ENCODE data around the gene PDE4B.
A peak's percentile ranks its signal among the peaks of the same experiment; 100 is the strongest.
"Not testable (repeated sequence)": the region's sequence is repeated elsewhere in the genome, so short reads cannot be mapped to it uniquely, and the experiment has no call there.

Gene PDE4B

GRCh38 chr1:65953170-65953569 lies 160.5 kb downstream of the PDE4B start:
- no peak for DNase-seq (ENCODE audit: low spot score)

- DNase-seq (ENCODE audit: low spot score), result no peak
Measured at GRCh38 chr1:65955071-65955470, 162.4 kb downstream of the PDE4B start.

DNA sequence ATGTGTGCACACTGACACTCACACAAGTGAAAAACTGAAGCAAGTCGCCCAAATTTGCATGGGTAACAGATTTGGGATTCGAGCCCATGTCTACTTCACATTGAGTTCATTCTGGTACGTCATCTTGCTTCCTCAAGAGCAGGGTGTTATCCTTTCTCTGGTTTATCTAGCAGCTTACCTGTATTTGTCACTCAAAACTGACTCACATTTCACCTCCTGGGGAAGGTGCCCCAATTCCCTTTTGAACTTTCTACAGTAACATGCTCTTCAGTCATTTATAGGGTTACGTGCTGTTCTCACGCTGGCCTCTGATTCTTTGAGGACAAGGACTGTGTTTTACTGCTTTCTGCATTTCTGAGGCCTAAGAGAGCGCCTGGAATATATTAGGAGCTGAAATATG lies 162.8 kb downstream of the PDE4B start:
- DNase-seq (ENCODE audit: low spot score), result no peak

- peak; percentile 70 for DNase-seq (ENCODE audit: low spot score)
Measured at GRCh38 chr1:65958561-65959350, 166.1 kb downstream of the PDE4B start.

- no peak for DNase-seq (ENCODE audit: low spot score)
Measured at GRCh38 chr1:65959896-65960567, 167.3 kb downstream of the PDE4B start.

DNA sequence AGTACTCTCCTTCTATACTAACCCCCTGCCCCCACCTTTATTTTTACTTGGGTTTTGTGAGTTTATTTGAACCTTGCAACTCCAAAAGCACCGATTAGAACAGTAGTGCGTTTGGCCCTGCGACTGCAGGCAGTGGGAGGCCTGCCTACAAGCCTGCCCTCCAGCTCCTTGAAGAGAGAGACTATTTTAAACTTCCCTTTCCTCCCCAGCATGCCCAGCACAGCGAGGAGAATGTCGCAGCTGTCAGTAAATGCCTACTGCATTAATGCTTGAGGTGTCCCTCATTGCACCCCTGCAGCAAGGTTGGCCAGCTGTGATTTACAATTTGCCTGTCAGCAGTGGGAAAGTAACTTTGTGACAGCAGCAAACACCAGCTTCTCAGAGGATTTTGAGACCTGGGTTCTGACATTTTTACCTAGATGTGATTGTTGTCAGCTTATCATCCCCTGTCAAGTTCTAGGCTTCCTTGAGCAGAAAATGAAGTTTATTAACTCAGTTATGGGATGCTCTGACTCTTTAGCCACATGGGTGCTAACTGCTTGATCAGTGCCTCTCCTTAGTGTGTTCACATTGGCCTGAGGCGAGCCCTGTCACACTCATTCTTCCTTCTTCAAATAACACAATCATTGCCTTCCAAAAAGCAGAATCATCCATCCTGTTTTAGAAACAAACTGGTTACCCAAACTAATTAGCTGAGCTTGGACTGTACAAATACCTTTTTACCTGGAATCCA lies 170.6 kb downstream of the PDE4B start:
- no peak for DNase-seq (ENCODE audit: low spot score)

DNA sequence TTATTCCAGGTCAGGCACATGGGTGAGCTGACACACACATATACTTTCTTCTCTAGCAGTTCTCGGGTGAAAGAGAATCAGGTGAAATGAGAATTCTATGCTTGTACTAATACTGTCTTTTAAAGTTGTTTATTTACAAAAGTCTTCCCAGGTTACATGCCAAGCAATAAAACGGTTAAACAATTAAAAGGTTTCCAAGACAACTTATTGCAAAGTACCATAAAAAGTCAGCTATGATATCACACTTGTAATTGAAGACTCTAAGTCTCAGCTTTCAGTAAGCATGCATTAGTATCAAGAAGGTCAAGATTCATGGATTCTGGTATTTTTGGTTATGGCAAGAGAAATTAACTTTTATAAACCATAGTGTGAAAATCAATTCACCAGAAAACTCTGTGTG lies 171.4 kb downstream of the PDE4B start:
- DNase-seq (ENCODE audit: low spot score), result no peak

DNA sequence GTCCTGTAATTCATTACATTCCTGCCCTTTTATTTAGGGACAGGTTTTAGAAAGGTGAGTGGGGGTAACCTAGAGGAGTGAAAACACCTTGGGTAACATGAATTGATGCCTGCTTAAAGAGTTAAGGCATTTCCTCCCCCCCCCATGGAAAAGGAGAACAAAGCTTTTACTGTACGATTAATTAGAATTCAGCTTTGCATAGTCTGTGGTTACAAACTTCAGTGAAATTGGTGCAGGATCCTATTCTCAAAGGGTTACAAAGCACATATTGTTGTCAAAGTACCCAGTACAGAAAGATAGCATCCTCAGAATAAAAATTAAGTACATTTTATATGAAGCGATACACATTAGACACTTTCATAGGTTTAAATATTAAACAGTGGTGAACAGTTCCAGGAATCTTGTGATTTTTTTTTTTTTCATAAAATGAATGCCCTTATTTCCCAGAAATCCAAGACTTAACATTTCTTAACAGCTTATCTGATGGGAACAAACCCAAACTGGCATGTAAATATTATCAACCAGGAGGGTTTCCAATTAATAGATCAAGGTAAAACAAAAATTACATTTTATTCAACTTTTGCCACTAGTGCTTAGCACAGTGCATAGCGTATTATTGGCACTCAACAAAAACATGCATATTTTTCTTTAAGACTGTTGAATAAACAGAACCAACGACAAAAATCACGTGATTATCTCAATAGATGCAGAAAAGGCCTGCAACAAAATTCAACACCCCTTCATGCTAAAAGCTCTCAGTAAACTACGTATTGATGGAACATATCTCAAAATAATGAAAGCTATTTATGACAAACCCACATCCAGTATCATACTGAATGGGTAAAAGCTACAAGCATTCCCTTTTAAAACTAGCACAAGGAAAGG lies 172.7 kb downstream of the PDE4B start:
- no peak for DNase-seq (ENCODE audit: low spot score)

DNA sequence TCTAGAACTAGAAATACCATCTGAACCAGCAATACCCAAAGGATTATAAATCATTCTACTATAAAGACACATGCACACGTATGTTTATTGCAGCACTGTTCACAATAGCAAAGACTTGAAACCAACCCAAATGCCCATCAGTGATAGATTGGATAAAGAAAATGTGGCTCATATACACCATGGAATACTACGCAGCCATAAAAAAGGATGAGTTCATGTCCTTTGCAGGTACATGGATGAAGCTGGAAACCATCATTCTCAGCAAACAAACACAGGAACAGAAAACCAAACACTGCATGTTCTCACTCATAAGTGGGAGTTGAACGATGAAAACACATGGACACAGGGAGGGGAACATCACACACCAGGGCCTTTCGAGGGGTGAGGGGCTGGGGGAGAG lies 174.8 kb downstream of the PDE4B start:
- DNase-seq (ENCODE audit: low spot score), result not testable (repeated sequence)

- no peak for DNase-seq (ENCODE audit: low spot score)
Measured at GRCh38 chr1:65971547-65971946, 178.9 kb downstream of the PDE4B start.

DNA sequence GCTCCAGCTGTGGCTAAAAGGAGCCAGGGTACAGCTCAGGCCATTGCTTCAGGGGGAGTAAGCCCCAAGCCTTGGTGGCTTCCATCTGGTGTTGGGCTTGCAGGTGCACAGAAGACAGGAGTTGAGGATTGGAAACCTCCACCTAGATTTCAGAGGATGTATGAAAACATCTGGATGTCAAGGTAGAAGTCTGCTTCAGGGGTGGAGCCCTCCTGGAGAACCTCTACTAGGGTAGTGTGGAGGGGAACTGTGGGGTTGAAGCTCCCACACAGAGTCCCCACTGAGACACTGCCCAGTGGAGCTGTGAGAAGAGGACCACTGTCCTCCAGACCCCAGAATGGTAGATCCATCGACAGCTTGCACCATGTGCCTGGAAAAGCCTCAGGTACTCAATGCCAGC lies 183.0 kb downstream of the PDE4B start:
- DNase-seq (ENCODE audit: low spot score), result no peak

GRCh38 chr1:65979136-65980044 lies 186.7 kb downstream of the PDE4B start:
- peak; percentile 50 for DNase-seq (ENCODE audit: low spot score)

GRCh38 chr1:65980237-65980636 lies 187.5 kb downstream of the PDE4B start:
- DNase-seq (ENCODE audit: low spot score), result no peak

DNA sequence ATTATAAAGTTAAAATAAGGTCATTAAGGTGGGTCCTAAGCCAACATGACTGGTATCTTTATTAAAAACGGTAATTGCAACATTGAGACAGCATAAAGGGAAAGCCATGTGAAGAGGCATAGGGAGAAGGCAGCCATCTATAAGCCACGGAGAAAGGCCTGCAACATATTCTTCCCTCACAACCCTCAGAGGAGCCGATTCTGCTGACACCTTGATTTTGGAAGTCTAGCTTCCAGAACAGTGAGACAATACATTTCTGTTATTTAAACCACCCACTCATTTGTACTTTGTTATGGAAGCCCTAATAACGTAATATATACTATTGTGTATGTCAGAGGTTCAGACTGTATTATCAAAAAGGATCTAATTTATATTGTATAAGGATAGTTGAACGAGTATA lies 190.8 kb downstream of the PDE4B start:
- no peak for DNase-seq (ENCODE audit: low spot score)

DNA sequence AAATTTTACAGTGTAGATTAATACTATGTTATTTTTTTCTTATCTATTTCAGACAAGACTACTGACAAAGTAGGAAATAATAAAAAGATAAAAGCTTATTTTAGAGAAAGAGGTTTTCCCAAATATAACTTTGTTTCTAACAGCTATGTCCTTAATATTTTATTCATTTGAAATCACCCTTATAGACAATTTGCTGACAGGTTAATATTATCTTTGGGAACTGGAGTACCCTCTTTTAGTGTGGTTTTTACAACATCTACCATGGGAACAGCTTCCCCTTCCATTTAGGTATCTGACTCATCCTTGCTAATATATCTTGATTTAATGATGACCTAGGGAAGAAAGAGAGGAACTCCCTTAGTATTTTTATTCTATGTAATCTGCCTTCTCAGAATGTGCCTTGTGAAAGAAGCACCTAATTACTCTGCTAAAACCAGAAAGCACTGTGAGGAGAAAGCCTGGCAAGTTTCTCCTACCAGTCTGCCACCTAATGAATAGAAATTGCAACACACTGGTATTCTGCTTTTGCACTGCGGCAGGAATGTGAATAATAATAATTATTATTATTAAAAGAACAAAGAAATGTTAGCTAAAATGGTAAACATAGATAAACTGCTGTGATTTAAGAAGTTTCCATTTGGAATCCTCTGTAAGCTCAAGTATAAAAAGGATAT lies 192.8 kb downstream of the PDE4B start:
- DNase-seq (ENCODE audit: low spot score), result no peak

DNA sequence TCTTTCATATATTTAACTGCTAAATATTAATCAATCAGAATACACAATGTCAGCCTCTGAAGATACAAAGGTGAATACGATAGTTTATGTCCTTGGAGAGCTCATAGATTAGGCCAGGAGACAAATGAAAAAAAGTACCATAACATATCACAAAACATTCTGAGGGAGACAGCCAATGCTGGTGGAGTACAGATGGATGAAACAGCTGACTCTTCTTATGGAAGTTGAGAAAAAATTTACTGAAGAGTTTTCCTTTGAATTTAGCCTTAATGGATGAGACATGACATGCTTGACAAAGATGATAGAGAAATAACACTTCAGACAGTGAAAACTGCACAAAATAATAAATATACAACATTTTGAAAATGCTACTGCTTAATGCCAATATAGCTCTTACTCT lies 193.5 kb downstream of the PDE4B start:
- DNase-seq (ENCODE audit: low spot score), result no peak

- no peak for DNase-seq (ENCODE audit: low spot score)
Measured at GRCh38 chr1:65990161-65990560, 197.5 kb downstream of the PDE4B start.

- no peak for DNase-seq (ENCODE audit: low spot score)
Measured at GRCh38 chr1:65991694-65992093, 199.0 kb downstream of the PDE4B start.

- peak; percentile 69 for DNase-seq (ENCODE audit: low spot score)
Measured at GRCh38 chr1:65992165-65992821, 199.6 kb downstream of the PDE4B start.

DNA sequence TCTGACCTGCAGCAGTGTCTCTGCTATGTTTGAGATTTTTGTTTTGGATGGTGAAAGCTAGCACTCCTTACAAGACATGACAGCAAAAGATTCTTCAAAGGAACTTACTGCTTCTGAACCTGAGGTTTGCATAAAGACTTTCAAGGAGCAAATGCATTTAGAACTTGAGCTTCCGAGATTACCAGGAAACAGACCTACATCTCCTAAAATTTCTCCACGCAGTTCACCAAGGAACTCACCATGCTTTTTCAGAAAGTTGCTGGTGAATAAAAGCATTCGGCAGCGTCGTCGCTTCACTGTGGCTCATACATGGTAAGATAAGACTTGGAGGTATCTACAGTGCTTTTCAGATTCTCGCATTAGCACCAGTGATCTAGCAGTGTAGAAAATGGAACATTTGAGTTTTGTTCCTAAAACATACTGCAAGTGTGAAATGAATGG lies 200.2 kb downstream of the PDE4B start:
- DNase-seq (ENCODE audit: low spot score), result no peak
